K562 (cell line): Measurements from ENCODE around the gene PLEKHF1. TPM values are rescaled to one million over a fixed set of nuclear protein-coding genes. Genes with fewer than 3 reads are reported as not detected.

ENCODE experiments used
- ARID3A ChIP-seq: IDR thresholded peaks from 2 replicates; pipeline ENCODE4 v1.6.1; 2012; ENCODE audit warnings: low read depth, low read length, improper control_type of control experiment, borderline replicate concordance
- CEBPZ ChIP-seq: fragments of 150-350 bp; IDR thresholded peaks from 2 replicates; pipeline ENCODE4 v1.6.1; 2014; ENCODE audit warnings: low read depth, mild to moderate bottlenecking, low read length, borderline replicate concordance
- CUX1 ChIP-seq: fragments of 200-800 bp; sonication (Bioruptor generic); IDR thresholded peaks from 2 replicates; pipeline ENCODE4 v1.6.1; 2016; ENCODE audit warnings: missing genetic modification characterization, missing compliant biosample characterization
- ESRRA ChIP-seq: fragments of 450-650 bp; IDR thresholded peaks from 2 replicates; pipeline ENCODE4 v1.6.1; 2014; ENCODE audit warnings: low read depth, mild to moderate bottlenecking, moderate library complexity, borderline replicate concordance
- HMGXB4 ChIP-seq: sonication (generic); formaldehyde crosslinking; IDR thresholded peaks from 2 replicates; pipeline ENCODE4 v1.8.1; 2023; ENCODE audit warnings: mild to moderate bottlenecking, missing genetic modification reagents
- HNRNPUL1 ChIP-seq: fragments of 200-400 bp; formaldehyde crosslinking; IDR thresholded peaks from 2 replicates; pipeline ENCODE4 v1.6.1; 2017; ENCODE audit warnings: low read length
- LCOR ChIP-seq: sonication (generic); formaldehyde crosslinking; IDR thresholded peaks from 2 replicates; pipeline ENCODE4 v1.8.0; 2022; ENCODE audit warnings: mild to moderate bottlenecking, missing genetic modification reagents
- MTF1 ChIP-seq: fragments of 250-450 bp; sonication (Bioruptor Pico); IDR thresholded peaks from 2 replicates; pipeline ENCODE4 v1.9.0; 2021; ENCODE audit warnings: moderate library complexity, mild to moderate bottlenecking, inconsistent platforms, borderline replicate concordance
- NELFE ChIP-seq: IDR thresholded peaks from 2 replicates; pipeline ENCODE4 v1.6.1; 2011; ENCODE audit warnings: mild to moderate bottlenecking; ENCODE audit not compliant: insufficient read depth, insufficient read length
- NR2C1 ChIP-seq, 2 experiments: fragments of 450-650 bp; IDR thresholded peaks; 2 replicates each; pipeline ENCODE4 v1.6.1; 2017; ENCODE audit warnings: mild to moderate bottlenecking in 2 of 2, antibody characterized with exemption in 1 of 2, inconsistent platforms in 1 of 2, missing compliant biosample characterization in 1 of 2, missing genetic modification characterization in 1 of 2
- PML ChIP-seq: IDR thresholded peaks from 2 replicates; pipeline ENCODE4 v1.6.1; 2012; ENCODE audit warnings: low read length, inconsistent platforms
- POLR2B ChIP-seq: fragments of 450-650 bp; IDR thresholded peaks from 2 replicates; pipeline ENCODE4 v1.6.1; 2018; ENCODE audit warnings: low read depth; ENCODE audit not compliant: partially characterized antibody
- TCF3 ChIP-seq: sonication (generic); formaldehyde crosslinking; IDR thresholded peaks from 2 replicates; pipeline ENCODE4 v1.4.0; 2020; ENCODE audit warnings: mild to moderate bottlenecking, missing genetic modification reagents
- U2AF1 ChIP-seq: fragments of 200-400 bp; formaldehyde crosslinking; optimal IDR thresholded peaks from 2 replicates; pipeline ENCODE3; 2017; ENCODE audit warnings: mild to moderate bottlenecking, low read depth, low read length, moderate library complexity
- polyA plus RNA-seq, 8 experiments: library from polyadenylated mRNA; depleted of rRNA in 4 of 8; stranded (reverse) in 5 of 8; unstranded in 3 of 8; fragments of >200 nt; fragmentation: Nextera tagmentation in 2 of 8; fragmentation: Illumina TruSeq in 1 of 8; extraction: Ambion mirVana in 2 of 8; extraction: Trizol in 1 of 8; gene quantifications; 2 replicates each; pipeline versions ENCODE4 v1.2.1 to v1.2.3, GENCODE V29; 2011 to 2014; ENCODE audit warnings: inconsistent platforms in 1 of 8, missing spikeins in 1 of 8
- total RNA-seq, 7 experiments: library from RNA; depleted of rRNA in 6 of 7; stranded (reverse); fragments of >200 nt in 6 of 7; fragmentation: Illumina TruSeq in 2 of 7; extraction: Trizol in 2 of 7; gene quantifications; 2 replicates each; pipeline versions ENCODE4 v1.2.1 to v1.2.3, GENCODE V29; 2011 to 2021; ENCODE audit warnings: low replicate concordance in 1 of 7

PLEKHF1 gene
- total and polyA plus RNA-seq, 9 of the 15 experiments (the other 6 are each of a cell fraction or from before 2014, with no cell fraction given) = 0.07 to 13.4 (median 3.9) TPM; not detected in 1

- TF ChIP-seq HMGXB4 (CRISPR knock-in tag) = 0 out of 2 replicates have a peak, but pooled peaks have one; percentile 5
- no peak for TF ChIP-seq MTF1
- TF ChIP-seq TCF3 (CRISPR knock-in tag) = no peak
- TF ChIP-seq CUX1 (CRISPR knock-in tag) = no peak
- TF ChIP-seq ARID3A = no peak
- 0 out of 2 replicates have a peak, but pooled peaks have one; percentile 47 for TF ChIP-seq ESRRA
- peak; percentile 76 for TF ChIP-seq POLR2B
- TF ChIP-seq HNRNPUL1 = no peak
- TF ChIP-seq NR2C1 (IDR thresholded peaks at IDR 0.05) = no peak
- TF ChIP-seq NR2C1 (tag; IDR thresholded peaks at IDR 0.05) = peak; percentile 55; the same call in 1 of the 2 replicates
- no peak for TF ChIP-seq CEBPZ
- no peak for TF ChIP-seq U2AF1
- TF ChIP-seq LCOR (CRISPR knock-in tag) = no peak
- TF ChIP-seq NELFE = no peak
- 0 out of 2 replicates have a peak, but pooled peaks have one; percentile 29 for TF ChIP-seq PML
Observed at GRCh38 chr19:29714953-29715700, 49.9 kb downstream of the PLEKHF1 start, which contains the start of gene C19orf12 (continued).
